Measurements from ENCODE around the gene BCL2L2. TPM values are rescaled to one million over a fixed set of nuclear protein-coding genes. Genes with fewer than 3 reads are reported as not detected.
A peak's percentile ranks its signal among the peaks of the same experiment; 100 is the strongest.

Gene BCL2L2
- total and polyA plus RNA-seq, 9 of the 15 experiments (the other 6 are each of a cell fraction or from before 2014, with no cell fraction given), result 2.6 to 32.5 (median 14.7) TPM

GRCh38 chr14:23299211-23299957 lies 7.2 kb upstream of the BCL2L2 start (continued):
- TF ChIP-seq E2F8 (IDR thresholded peaks at IDR 0.05; ENCODE audit: low read depth, partially characterized antibody) (no peak), HDAC1 (IDR thresholded peaks at IDR 0.05) (0 out of 4 replicates have a peak, but pooled peaks of 1 of the 2 experiments have one; percentile 14), MLLT1 (IDR thresholded peaks at IDR 0.05) (0 out of 4 replicates have a peak, but pooled peaks have one; percentile 10 to 16), SMARCE1 (IDR thresholded peaks at IDR 0.05) (no peak), BRF2 (IDR thresholded peaks at IDR 0.05; ENCODE audit: borderline replicate concordance, insufficient read depth, insufficient read length) (no peak), PKNOX1 (IDR thresholded peaks at IDR 0.05) (no peak), MCM5 (IDR thresholded peaks at IDR 0.05; ENCODE audit: low read depth) (no peak), SP1 (CRISPR knock-in tag; IDR thresholded peaks at IDR 0.05) (no peak), RAD21 (CRISPR knock-in tag; conservative IDR thresholded peaks at IDR 0.05 in 1 of 2, IDR thresholded peaks at IDR 0.05 in 1 of 2) (peak; percentile 25 to 51; a peak in 3 of 4 replicates), MTA1 (IDR thresholded peaks at IDR 0.05; ENCODE audit: borderline replicate concordance) (no peak), ZNF79 (CRISPR knock-in tag; IDR thresholded peaks at IDR 0.05; ENCODE audit: low read depth) (no peak), NKRF (IDR thresholded peaks at IDR 0.05; ENCODE audit: borderline replicate concordance) (0 out of 2 replicates have a peak, but pooled peaks have one; percentile 33)
- TF ChIP-seq, protein P1, sequence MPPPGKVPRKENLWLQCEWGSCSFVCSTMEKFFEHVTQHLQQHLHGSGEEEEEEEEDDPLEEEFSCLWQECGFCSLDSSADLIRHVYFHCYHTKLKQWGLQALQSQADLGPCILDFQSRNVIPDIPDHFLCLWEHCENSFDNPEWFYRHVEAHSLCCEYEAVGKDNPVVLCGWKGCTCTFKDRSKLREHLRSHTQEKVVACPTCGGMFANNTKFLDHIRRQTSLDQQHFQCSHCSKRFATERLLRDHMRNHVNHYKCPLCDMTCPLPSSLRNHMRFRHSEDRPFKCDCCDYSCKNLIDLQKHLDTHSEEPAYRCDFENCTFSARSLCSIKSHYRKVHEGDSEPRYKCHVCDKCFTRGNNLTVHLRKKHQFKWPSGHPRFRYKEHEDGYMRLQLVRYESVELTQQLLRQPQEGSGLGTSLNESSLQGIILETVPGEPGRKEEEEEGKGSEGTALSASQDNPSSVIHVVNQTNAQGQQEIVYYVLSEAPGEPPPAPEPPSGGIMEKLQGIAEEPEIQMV (tag; conservative IDR thresholded peaks at IDR 0.05; ENCODE audit: low read depth), result no peak
- TF ChIP-seq, protein P2, sequence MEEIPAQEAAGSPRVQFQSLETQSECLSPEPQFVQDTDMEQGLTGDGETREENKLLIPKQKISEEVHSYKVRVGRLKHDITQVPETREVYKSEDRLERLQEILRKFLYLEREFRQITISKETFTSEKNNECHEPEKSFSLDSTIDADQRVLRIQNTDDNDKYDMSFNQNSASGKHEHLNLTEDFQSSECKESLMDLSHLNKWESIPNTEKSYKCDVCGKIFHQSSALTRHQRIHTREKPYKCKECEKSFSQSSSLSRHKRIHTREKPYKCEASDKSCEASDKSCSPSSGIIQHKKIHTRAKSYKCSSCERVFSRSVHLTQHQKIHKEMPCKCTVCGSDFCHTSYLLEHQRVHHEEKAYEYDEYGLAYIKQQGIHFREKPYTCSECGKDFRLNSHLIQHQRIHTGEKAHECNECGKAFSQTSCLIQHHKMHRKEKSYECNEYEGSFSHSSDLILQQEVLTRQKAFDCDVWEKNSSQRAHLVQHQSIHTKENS (CRISPR knock-in tag; IDR thresholded peaks at IDR 0.05), result no peak

Measured in K562 (cell line).